Measurements from ENCODE around the gene RHOBTB3. TPM values are rescaled to one million over a fixed set of nuclear protein-coding genes. Genes with fewer than 3 reads are reported as not detected.

Gene RHOBTB3
- total RNA-seq, 1 donor from 2014 or later = 55.9 TPM

GRCh38 chr5:95777441-95777840 is 46.3 kb downstream of the RHOBTB3 start:
- Mint-ChIP-seq H3K4me1 (ENCODE audit: low read depth) (peaks cover 5% of the 10 kb centered on the region), H3K36me3 (ENCODE audit: insufficient read depth) (peaks cover 7% of the 10 kb centered on the region), H3K9me3 (ENCODE audit: low read depth) (no peaks in the 10 kb centered on the region), H3K27me3 (no peaks in the 10 kb centered on the region), H3K27ac (no peak overlapping the region), H3K4me3 (ENCODE audit: low read depth) (no peak overlapping the region)
- no peak for TF ChIP-seq CTCF (IDR thresholded peaks at IDR 0.05; ENCODE audit: unreplicated experiment)
- no peak for DNase-seq (ENCODE audit: low spot score, unreplicated experiment)

GRCh38 chr5:95778713-95779436 is 47.7 kb downstream of the RHOBTB3 start:
- Mint-ChIP-seq H3K27me3 (no peaks in the 10 kb centered on the region), H3K27ac (no peak overlapping the region), H3K36me3 (ENCODE audit: insufficient read depth) (peaks cover 7% of the 10 kb centered on the region), H3K4me3 (ENCODE audit: low read depth) (no peak overlapping the region), H3K9me3 (ENCODE audit: low read depth) (no peaks in the 10 kb centered on the region), H3K4me1 (ENCODE audit: low read depth) (peaks cover 5% of the 10 kb centered on the region)
- no peak for DNase-seq (ENCODE audit: low spot score, unreplicated experiment)
- no peak for TF ChIP-seq CTCF (IDR thresholded peaks at IDR 0.05; ENCODE audit: unreplicated experiment)

GRCh38 chr5:95779611-95780010 is 48.5 kb downstream of the RHOBTB3 start:
- Mint-ChIP-seq H3K27ac (no peak overlapping the region), H3K27me3 (no peaks in the 10 kb centered on the region), H3K9me3 (ENCODE audit: low read depth) (no peaks in the 10 kb centered on the region), H3K4me3 (ENCODE audit: low read depth) (no peak overlapping the region), H3K4me1 (ENCODE audit: low read depth) (peaks cover 5% of the 10 kb centered on the region), H3K36me3 (ENCODE audit: insufficient read depth) (peaks cover 10% of the 10 kb centered on the region)
- no peak for DNase-seq (ENCODE audit: low spot score, unreplicated experiment)
- TF ChIP-seq CTCF (IDR thresholded peaks at IDR 0.05; ENCODE audit: unreplicated experiment) = no peak

- H3K27ac Mint-ChIP-seq = no peak overlapping the region
- peaks cover 5% of the 10 kb centered on the region for H3K4me1 Mint-ChIP-seq (ENCODE audit: low read depth)
- H3K9me3 Mint-ChIP-seq (ENCODE audit: low read depth) = no peaks in the 10 kb centered on the region
- H3K27me3 Mint-ChIP-seq = no peaks in the 10 kb centered on the region
- no peak for TF ChIP-seq CTCF (IDR thresholded peaks at IDR 0.05; ENCODE audit: unreplicated experiment)
- no peak overlapping the region for H3K4me3 Mint-ChIP-seq (ENCODE audit: low read depth)
- no peak for DNase-seq (ENCODE audit: low spot score, unreplicated experiment)
- H3K36me3 Mint-ChIP-seq (ENCODE audit: insufficient read depth) = peaks cover 17% of the 10 kb centered on the region
Observed at GRCh38 chr5:95780597-95780996, 49.5 kb downstream of the RHOBTB3 start.

- peaks cover 23% of the 10 kb centered on the region for H3K36me3 Mint-ChIP-seq (ENCODE audit: insufficient read depth)
- peak; percentile 57 for DNase-seq (ENCODE audit: low spot score, unreplicated experiment)
- H3K27ac Mint-ChIP-seq = peak overlapping the region; percentile 31
- H3K4me1 Mint-ChIP-seq (ENCODE audit: low read depth) = peaks cover 5% of the 10 kb centered on the region
- no peak overlapping the region for H3K4me3 Mint-ChIP-seq (ENCODE audit: low read depth)
- no peaks in the 10 kb centered on the region for H3K27me3 Mint-ChIP-seq
- H3K9me3 Mint-ChIP-seq (ENCODE audit: low read depth) = no peaks in the 10 kb centered on the region
- TF ChIP-seq CTCF (IDR thresholded peaks at IDR 0.05; ENCODE audit: unreplicated experiment) = peak; percentile 89
Observed at GRCh38 chr5:95781101-95781583, 50.0 kb downstream of the RHOBTB3 start.
